Activated naive CD8-positive, alpha-beta T cell treated with anti-CD3 and anti-CD28 coated beads, Interleukin-2, amount 10 ng/mL, durations not matched to agents 7 days and 5 days (primary cell): ENCODE data around the gene KLF13. TPM values are rescaled to one million over a fixed set of nuclear protein-coding genes. Genes with fewer than 3 reads are reported as not detected.

Source experiments
- ATAC-seq: fragments of 150-1000 bp; cut with Tn5 transposase; one replicate; pipeline ENCODE4 v1.10.0; 2021; ENCODE audit warnings: low read depth, moderate library complexity
- POLR2A ChIA-PET: fragments of 350-600 bp; sonication (Branson Sonifier 250); formaldehyde crosslinking; loops from one replicate; lab custom pipeline; 2021; ENCODE audit warnings: antibody characterized with exemption; lab: Charles Lee
- DNase-seq: peaks from one replicate; pipeline ENCODE4 v3.0.0; 2021
- H3K27ac Mint-ChIP-seq: one replicate; pipeline ENCODE4 v1.8.0; 2022; ENCODE audit warnings: mild to moderate bottlenecking, mixed read lengths
- H3K27me3 Mint-ChIP-seq: one replicate; pipeline ENCODE4 v1.8.0; 2022; ENCODE audit warnings: mild to moderate bottlenecking, moderate library complexity, mixed read lengths
- H3K36me3 Mint-ChIP-seq: one replicate; pipeline ENCODE4 v1.8.0; 2021; ENCODE audit warnings: mild to moderate bottlenecking, mixed read lengths
- H3K4me1 Mint-ChIP-seq: one replicate; pipeline ENCODE4 v1.8.0; 2021; ENCODE audit warnings: mixed read lengths
- H3K4me3 Mint-ChIP-seq: one replicate; pipeline ENCODE4 v1.8.0; 2022; ENCODE audit warnings: mild to moderate bottlenecking, moderate library complexity, mixed read lengths
- H3K9me3 Mint-ChIP-seq: one replicate; pipeline ENCODE4 v1.8.0; 2021; ENCODE audit warnings: mixed read lengths
- total RNA-seq, 2 experiments: library from RNA; stranded (reverse); gene quantifications; one replicate each; pipeline ENCODE4 v1.2.3, GENCODE V29; 2021

KLF13 gene
- total RNA-seq, 2 experiments from 2014 or later: 230 to 252 TPM

GRCh38 chr15:31311735-31312619, 14.7 kb upstream of the KLF13 start:
- peaks cover 30% of the 10 kb centered on the region for H3K4me1 Mint-ChIP-seq
- DNase-seq (no peak), ATAC-seq (no peak)
- peaks cover 2% of the 10 kb centered on the region for H3K9me3 Mint-ChIP-seq
- peaks cover 2% of the 10 kb centered on the region for H3K36me3 Mint-ChIP-seq
- H3K27ac Mint-ChIP-seq: no peak overlapping the region
- POLR2A ChIA-PET: interaction anchor here (0.6 to 2.2 kb wide), 4 partner anchors 9 to 100 kb away, joined by 4 to 8 read pairs (median 6); partner anchors contain the start of gene KLF13
- H3K27me3 Mint-ChIP-seq: peaks cover 18% of the 10 kb centered on the region
- H3K4me3 Mint-ChIP-seq: no peak overlapping the region

DNA sequence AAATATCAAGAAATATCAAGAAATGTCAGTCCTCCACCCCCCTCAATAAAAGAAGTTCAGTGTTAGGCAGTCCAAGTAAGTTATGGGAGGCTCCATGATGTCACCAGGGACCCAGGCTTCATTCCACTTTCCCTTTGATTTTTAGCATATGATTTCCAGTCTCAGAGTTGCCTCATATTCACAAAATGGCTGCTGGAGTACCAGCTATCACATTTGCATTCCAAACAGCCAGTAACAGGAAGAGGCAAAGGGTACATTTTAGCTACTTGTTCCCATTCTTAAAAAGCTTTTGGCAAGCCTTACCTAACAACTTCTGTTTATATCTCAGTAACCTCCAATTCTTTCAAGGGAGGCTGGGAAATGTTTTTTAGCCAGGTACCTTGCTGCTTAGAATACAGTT, 13.4 kb upstream of the KLF13 start:
- POLR2A ChIA-PET: interaction anchor here (2.2 kb wide), 1 partner anchor 10 kb away, joined by 7 read pairs; no protein-coding TSS in a partner anchor
- Mint-ChIP-seq H3K27ac (no peak overlapping the region), H3K27me3 (peaks cover 14% of the 10 kb centered on the region), H3K36me3 (peaks cover 2% of the 10 kb centered on the region), H3K9me3 (peaks cover 2% of the 10 kb centered on the region), H3K4me1 (peaks cover 34% of the 10 kb centered on the region), H3K4me3 (no peak overlapping the region)
- ATAC-seq: no peak
- DNase-seq: no peak

GRCh38 chr15:31314380-31314779, 12.3 kb upstream of the KLF13 start:
- DNase-seq (no peak), ATAC-seq (no peak)
- POLR2A ChIA-PET: no interaction called here
- Mint-ChIP-seq H3K4me1 (peaks cover 35% of the 10 kb centered on the region), H3K36me3 (peaks cover 4% of the 10 kb centered on the region), H3K4me3 (no peak overlapping the region), H3K9me3 (peaks cover 2% of the 10 kb centered on the region), H3K27ac (no peak overlapping the region), H3K27me3 (peaks cover 14% of the 10 kb centered on the region)

DNA sequence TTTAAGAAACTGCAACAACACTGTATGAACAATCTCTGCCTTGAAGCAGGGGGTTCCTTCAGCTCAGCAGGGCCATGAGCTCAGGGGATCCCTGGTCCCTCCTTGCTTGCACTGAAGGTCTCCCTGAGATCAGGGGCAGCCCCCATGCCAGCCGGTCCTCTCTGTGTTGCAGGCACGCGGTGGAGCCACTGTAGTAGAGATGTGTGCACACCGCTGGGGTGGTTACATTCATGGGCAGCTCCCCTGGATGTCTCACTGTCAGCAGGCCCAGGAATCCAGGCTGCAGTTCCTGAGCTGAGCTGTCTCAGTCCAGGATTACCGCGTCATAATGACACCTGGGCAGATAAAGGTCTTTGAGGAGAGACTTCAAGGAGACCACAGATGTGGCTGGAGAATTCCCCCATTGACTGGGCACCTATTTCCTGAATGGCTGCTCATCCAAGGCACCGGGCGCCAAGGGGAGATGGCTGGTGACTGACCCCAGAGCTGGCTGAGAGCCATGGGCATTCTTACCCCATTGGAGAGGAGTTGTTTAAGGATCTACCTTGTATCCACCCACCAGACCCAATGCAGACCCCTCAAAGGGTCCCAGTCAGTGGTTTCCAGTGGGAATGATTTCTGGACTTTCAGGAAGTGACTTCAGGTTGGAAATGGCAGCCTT, 10.4 kb upstream of the KLF13 start:
- DNase-seq (no peak), ATAC-seq (peak; percentile 16)
- H3K4me3 Mint-ChIP-seq: peak overlapping the region; percentile 2
- peaks cover 3% of the 10 kb centered on the region for H3K27me3 Mint-ChIP-seq
- peaks cover 7% of the 10 kb centered on the region for H3K36me3 Mint-ChIP-seq
- H3K9me3 Mint-ChIP-seq: peaks cover 4% of the 10 kb centered on the region
- POLR2A ChIA-PET: interaction anchor here (0.8 to 2.8 kb wide), 4 partner anchors 9 to 101 kb away, joined by 3 to 30 read pairs (median 4); partner anchors contain the start of gene KLF13
- peak overlapping the region; percentile 67 for H3K27ac Mint-ChIP-seq
- H3K4me1 Mint-ChIP-seq: peaks cover 40% of the 10 kb centered on the region

DNA sequence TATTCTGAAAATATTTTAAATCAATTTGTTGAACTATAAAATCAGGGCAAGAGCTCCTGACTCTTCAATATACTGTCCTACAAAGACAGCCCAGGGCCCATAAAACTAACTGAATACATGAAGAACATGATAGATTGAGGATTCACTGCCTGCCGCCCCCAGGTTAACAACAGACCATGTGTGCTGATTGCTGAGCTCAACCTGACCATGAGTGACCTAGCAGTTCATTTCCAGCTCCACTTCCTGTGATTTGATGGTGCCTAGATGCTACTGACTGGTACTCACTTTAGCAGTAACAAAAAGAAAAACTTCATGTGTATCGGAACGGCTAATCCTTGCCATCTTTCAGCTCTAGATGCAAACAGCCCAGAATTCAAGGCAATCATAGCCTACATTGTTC, 9.6 kb upstream of the KLF13 start:
- Mint-ChIP-seq H3K4me3 (peak overlapping the region; percentile 9), H3K27ac (peak overlapping the region; percentile 67), H3K27me3 (no peaks in the 10 kb centered on the region), H3K4me1 (peaks cover 43% of the 10 kb centered on the region), H3K36me3 (peaks cover 12% of the 10 kb centered on the region), H3K9me3 (peaks cover 6% of the 10 kb centered on the region)
- DNase-seq (no peak), ATAC-seq (peak; percentile 41)
- POLR2A ChIA-PET: interaction anchor here (0.8 to 2.8 kb wide), 3 partner anchors 9 to 102 kb away, joined by 3 to 30 read pairs (median 6); partner anchors contain the start of gene KLF13

- ATAC-seq: no peak
- Mint-ChIP-seq H3K9me3 (peaks cover 6% of the 10 kb centered on the region), H3K27ac (peak overlapping the region; percentile 11), H3K36me3 (peaks cover 12% of the 10 kb centered on the region), H3K27me3 (no peaks in the 10 kb centered on the region), H3K4me1 (peaks cover 44% of the 10 kb centered on the region), H3K4me3 (no peak overlapping the region)
- POLR2A ChIA-PET: interaction anchor here (0.8 to 2.8 kb wide), 3 partner anchors 8 to 103 kb away, joined by 3 to 30 read pairs (median 6); partner anchors contain the start of gene KLF13
- no peak for DNase-seq
Observed at GRCh38 chr15:31317421-31318327, 9.0 kb upstream of the KLF13 start.

- H3K4me1 Mint-ChIP-seq: peaks cover 49% of the 10 kb centered on the region
- H3K36me3 Mint-ChIP-seq: peaks cover 10% of the 10 kb centered on the region
- peaks cover 3% of the 10 kb centered on the region for H3K9me3 Mint-ChIP-seq
- ATAC-seq (no peak), DNase-seq (no peak)
- H3K4me3 Mint-ChIP-seq: no peak overlapping the region
- no peaks in the 10 kb centered on the region for H3K27me3 Mint-ChIP-seq
- peak overlapping the region; percentile 11 for H3K27ac Mint-ChIP-seq
- POLR2A ChIA-PET: no interaction called here
Observed at GRCh38 chr15:31318429-31318828, 8.2 kb upstream of the KLF13 start.

- Mint-ChIP-seq H3K27me3 (no peaks in the 10 kb centered on the region), H3K4me3 (peak overlapping the region; percentile 0), H3K4me1 (peaks cover 63% of the 10 kb centered on the region), H3K36me3 (peaks cover 11% of the 10 kb centered on the region), H3K27ac (peak overlapping the region; percentile 54), H3K9me3 (peaks cover 3% of the 10 kb centered on the region)
- no peak for ATAC-seq
- POLR2A ChIA-PET: interaction anchor here (2.1 kb wide), 1 partner anchor 53 kb away, joined by 7 read pairs; no protein-coding TSS in a partner anchor
- no peak for DNase-seq
Observed at GRCh38 chr15:31320022-31320421, 6.6 kb upstream of the KLF13 start.

DNA sequence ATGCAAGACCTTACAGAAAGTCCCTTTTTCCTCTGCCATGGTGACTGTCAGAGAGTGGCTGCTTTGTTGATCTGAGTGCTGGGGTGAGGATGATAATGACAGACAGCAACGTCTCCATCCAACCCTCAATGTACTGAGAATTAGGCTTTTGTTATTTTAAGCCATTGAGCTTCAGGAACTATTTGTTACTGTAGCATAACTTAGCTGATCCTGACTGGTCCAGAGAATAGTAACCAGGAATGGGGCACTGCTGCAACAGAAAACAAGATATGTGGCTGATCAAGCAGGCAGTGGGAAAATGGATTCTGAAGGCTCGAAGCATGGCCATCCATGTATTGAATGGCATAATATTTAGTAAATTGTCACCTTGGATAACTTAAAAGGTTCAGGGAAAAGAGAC, 5.2 kb upstream of the KLF13 start:
- peaks cover 11% of the 10 kb centered on the region for H3K36me3 Mint-ChIP-seq
- H3K4me3 Mint-ChIP-seq: no peak overlapping the region
- no peak for DNase-seq
- no peaks in the 10 kb centered on the region for H3K27me3 Mint-ChIP-seq
- peaks cover 60% of the 10 kb centered on the region for H3K4me1 Mint-ChIP-seq
- POLR2A ChIA-PET: interaction anchor here (2.1 kb wide), 1 partner anchor 54 kb away, joined by 7 read pairs; no protein-coding TSS in a partner anchor
- H3K9me3 Mint-ChIP-seq: peaks cover 3% of the 10 kb centered on the region
- H3K27ac Mint-ChIP-seq: no peak overlapping the region
- no peak for ATAC-seq

DNA sequence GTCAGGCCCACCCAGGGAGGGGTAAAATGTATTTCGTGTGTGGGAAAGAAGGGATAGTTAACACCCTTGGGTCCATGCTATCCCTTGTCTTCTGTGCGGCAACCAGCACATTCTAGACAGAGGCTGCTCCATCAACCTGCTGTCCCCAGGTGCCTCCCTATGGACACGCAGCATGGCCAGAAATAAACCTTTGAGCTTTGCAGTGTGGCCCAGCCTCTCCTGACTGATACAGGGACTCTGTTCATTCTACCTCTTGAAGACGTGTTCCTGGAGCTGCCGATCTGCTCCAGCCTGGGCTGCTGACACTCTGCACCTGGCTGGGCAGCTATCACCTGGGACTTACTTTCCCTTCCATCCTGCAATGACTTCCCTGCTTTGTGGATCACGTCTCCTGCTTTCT, 4.1 kb upstream of the KLF13 start:
- POLR2A ChIA-PET: interaction anchor here (8.2 kb wide), 1 partner anchor 58 kb away, joined by 104 read pairs; no protein-coding TSS in a partner anchor
- ATAC-seq: no peak

GRCh38 chr15:31323627-31324026, 3.0 kb upstream of the KLF13 start:
- POLR2A ChIA-PET: interaction anchor here (3.2 to 8.2 kb wide), 4 partner anchors 16 to 109 kb away, joined by 30 to 126 read pairs (median 72); no protein-coding TSS in a partner anchor
- ATAC-seq: no peak
- H3K4me1 Mint-ChIP-seq: peaks cover 41% of the 10 kb centered on the region
- peaks cover 13% of the 10 kb centered on the region for H3K36me3 Mint-ChIP-seq
- H3K4me3 Mint-ChIP-seq: no peak overlapping the region
- peaks cover 3% of the 10 kb centered on the region for H3K9me3 Mint-ChIP-seq
- DNase-seq: no peak
- no peaks in the 10 kb centered on the region for H3K27me3 Mint-ChIP-seq
- H3K27ac Mint-ChIP-seq: no peak overlapping the region

More for the DNA sequence above, 4.1 kb upstream of the KLF13 start:
- DNase-seq: no peak
- peaks cover 3% of the 10 kb centered on the region for H3K9me3 Mint-ChIP-seq
- H3K36me3 Mint-ChIP-seq: peaks cover 11% of the 10 kb centered on the region
- H3K27me3 Mint-ChIP-seq: no peaks in the 10 kb centered on the region
- H3K4me3 Mint-ChIP-seq: no peak overlapping the region
- peaks cover 50% of the 10 kb centered on the region for H3K4me1 Mint-ChIP-seq
- no peak overlapping the region for H3K27ac Mint-ChIP-seq

GRCh38 chr15:31324186-31324585, 2.4 kb upstream of the KLF13 start:
- POLR2A ChIA-PET: interaction anchor here (0.9 to 8.2 kb wide), 7 partner anchors 16 to 109 kb away, joined by 3 to 126 read pairs (median 41); no protein-coding TSS in a partner anchor
- ATAC-seq (no peak), DNase-seq (no peak)
- H3K27me3 Mint-ChIP-seq: no peaks in the 10 kb centered on the region
- H3K27ac Mint-ChIP-seq: peak overlapping the region; percentile 97
- H3K9me3 Mint-ChIP-seq: peaks cover 3% of the 10 kb centered on the region
- H3K36me3 Mint-ChIP-seq: peaks cover 18% of the 10 kb centered on the region
- H3K4me1 Mint-ChIP-seq: peaks cover 39% of the 10 kb centered on the region
- H3K4me3 Mint-ChIP-seq: peak overlapping the region; percentile 94
